ENCODE results near the gene PIP4K2C.
"Not testable (repeated sequence)": the region's sequence is repeated elsewhere in the genome, so short reads cannot be mapped to it uniquely, and the experiment has no call there.

Gene PIP4K2C

DNA sequence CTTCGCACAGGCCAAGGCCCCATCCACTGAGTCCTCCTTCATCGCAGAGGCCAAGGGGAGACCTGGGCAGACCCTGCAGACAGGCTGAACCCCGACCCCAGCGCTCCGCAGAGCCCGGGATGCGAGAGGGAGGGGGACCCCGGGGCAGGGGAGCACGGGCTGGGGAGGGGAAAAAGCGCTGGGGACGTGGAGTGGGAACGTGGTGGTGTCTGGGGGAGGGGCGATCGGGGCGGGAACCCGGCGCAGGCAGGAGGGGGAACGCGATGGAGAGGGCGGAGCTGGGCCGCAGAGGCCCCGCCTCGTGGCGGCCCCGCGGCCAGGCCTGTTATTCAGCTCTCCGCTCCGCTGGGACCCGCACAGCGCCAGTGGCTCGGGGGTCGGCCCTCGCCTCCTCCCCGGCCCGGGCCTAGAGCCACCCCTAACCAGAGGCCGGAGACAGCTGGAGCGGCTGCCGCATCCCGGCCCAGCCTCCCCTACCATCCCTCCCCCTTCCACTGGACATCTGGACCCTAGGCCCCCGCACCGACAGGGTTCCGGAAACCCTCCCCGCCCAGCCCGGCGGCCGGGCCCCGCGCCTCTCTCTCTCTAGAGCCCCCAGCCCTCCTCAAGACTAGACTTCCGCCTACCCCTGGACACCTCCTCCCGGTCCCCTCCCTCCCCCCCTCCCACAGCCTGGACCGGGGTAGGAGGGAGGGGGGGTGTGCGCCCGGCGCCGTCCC is 20.3 kb downstream of the PIP4K2C start, which contains the start of gene ARHGEF25:
TSS of gene ARHGEF25 (plus strand) at position 328 of the 719 bp plus-strand sequence. CDS start 460 bp downstream, outside the sequence.
- peak; percentile 83 for DNase-seq

DNA sequence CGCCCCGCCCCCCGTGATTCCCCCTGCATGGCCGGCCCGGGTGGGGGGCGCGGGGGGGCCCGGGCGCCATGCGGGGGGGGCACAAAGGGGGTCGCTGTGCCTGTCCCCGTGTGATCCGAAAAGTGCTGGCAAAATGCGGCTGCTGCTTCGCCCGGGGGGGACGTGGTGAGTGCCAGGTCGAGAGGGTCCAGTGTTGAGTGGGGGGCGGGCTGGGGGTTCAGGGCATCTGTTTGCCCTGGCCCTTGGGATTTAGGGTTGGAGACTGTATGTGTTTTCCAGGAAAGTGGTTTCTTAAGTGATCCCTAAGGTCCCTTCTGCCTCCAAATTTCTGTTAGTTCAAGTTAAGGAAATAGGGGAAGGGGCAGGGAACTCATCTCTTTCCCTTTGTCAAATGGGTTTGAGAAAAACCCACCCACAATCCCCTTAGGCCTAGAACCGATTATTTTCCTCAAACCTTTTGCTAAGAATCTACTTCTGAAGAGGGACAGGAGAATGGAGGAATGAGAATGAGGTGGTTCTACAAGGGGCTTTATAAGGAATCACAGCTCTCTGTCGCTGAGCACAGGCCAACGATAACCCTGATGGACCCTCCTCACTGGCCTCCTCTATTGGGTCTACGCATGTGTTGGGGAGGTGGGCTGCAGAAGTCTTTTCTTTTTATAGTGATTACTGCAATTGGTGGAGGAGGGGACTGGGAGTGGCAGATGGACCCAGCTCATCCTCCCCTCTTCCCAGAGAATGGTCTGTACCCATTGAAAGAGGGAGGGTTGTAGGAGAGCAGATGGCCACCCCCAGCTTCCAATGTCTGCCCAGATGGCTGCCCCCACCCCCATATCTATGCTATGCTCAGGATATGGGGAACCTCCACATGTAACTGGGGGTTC is 21.1 kb downstream of the PIP4K2C start:
- no peak for DNase-seq

DNA sequence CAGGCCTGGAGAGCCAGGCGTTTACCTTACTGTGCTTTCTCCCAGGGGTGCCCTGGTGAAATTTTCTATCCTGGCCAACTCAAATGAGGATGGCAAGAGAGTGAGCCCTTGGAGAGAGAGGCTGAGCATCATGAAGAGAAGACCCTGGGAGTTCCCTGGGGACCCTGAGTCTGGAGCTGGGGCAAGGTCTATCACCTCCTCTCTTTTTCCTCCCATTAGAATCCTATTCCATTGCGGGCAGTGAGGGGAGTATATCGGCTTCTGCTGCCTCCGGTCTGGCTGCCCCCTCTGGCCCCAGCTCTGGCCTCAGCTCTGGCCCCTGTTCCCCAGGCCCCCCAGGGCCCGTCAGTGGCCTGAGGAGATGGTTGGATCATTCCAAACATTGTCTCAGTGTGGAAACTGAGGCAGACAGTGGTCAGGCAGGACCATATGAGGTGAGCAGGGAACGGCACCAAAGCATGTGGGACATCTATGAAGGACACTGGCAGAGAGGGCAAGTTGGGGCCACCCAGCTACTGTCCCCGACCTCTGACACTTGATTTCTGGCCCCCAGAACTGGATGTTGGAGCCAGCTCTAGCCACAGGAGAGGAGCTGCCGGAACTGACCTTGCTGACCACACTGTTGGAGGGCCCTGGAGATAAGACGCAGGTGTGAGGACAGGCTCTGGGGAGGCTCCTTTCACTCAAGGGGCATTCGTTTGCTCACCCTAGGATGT is 21.9 kb downstream of the PIP4K2C start:
- no peak for DNase-seq

DNA sequence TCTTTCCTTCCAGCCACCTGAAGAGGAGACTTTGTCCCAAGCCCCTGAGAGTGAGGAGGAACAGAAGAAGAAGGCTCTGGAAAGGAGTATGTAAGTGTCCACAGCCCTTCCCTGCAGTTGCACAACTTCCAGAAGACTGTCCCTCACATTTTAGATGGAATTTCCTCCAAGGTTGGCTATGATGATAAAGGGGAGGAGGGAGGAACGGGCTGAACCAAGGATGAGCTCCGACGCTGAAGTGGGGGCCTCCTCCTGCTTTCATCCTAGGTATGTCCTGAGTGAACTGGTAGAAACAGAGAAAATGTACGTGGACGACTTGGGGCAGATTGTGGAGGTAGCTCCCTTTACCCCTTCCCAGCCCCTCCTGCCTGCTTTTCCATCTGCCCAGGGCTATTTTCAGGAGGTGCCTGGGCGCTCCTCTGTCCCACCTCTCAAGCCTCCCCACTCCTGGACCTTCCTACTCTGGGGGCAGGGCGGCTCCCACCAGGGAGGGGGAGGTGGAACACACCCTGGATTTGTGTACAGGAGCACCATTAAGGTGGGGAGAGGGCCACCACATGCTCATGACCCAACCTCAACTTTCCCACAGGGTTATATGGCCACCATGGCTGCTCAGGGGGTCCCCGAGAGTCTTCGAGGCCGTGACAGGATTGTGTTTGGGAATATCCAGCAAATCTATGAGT is 22.6 kb downstream of the PIP4K2C start:
- no peak for DNase-seq

DNA sequence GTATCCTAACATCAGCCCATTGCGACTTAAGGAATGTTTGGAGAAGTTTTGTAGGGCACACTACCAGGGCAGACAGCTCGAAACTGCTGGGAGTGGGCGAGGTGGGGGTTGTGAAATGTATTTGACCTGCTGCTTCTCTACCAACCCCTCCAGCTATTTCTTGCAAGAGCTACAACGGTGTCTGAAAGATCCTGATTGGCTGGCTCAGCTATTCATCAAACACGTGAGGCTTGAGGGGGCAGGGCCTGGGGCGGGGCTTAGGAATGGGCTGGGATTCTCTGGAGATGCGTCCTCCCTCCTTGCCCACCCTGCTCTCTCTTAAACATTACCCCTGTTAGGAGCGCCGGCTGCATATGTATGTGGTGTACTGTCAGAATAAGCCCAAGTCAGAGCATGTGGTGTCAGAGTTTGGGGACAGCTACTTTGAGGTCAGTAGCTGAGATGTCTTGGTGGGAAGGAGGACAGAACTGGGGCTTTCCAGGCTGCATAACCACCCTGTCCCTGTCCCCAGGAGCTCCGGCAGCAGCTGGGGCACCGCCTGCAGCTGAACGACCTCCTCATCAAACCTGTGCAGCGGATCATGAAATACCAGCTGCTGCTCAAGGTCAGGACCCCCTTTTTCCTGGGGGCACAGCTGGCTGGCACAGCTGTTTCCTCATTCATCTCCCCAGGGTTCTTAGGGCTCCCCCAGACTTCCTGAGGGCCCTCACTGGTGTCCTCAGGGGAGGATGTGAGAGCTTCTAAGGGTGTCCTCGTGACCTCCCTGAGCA is 23.4 kb downstream of the PIP4K2C start:
- DNase-seq, result no peak

DNA sequence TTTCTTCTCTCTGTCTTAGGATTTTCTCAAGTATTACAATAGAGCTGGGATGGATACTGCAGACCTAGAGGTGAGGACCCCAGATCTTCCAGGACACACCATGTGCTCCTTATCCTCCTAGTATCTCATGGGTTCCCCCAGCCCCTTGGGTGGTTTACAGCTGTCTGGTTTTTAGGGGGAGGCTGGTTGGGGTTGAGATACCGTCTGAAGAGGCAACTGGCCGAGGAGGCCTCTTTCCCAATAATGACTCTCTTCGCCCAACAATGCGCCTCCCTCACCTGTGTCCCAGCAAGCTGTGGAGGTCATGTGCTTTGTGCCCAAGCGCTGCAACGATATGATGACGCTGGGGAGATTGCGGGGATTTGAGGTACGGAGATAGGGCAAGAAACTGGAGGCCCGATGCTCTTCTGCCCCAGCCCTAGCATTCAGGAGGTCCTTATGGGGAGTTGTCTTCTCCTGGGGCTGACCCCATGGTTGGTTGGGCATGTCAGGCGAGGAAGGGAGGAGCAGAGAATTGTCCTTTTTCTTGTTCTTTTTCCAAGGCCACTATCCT is 24.0 kb downstream of the PIP4K2C start:
- DNase-seq, result no peak

DNA sequence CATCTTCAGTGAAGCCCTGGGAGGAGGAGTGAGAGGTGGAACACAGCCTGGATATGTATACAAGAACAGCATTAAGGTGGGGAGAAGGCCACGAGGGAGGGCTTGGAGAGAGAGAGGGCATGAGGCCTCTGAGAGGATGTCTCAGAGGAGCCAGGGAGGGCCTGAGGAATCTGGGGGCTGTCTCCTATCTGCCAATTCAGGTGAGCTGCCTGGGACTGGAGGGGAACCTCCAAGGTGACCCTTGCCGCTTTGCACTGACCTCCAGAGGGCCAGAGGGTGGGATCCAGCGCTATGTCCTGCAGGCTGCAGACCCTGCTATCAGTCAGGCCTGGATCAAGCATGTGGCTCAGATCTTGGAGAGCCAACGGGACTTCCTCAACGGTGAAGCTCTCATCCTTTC is 24.6 kb downstream of the PIP4K2C start:
- DNase-seq, result no peak

DNA sequence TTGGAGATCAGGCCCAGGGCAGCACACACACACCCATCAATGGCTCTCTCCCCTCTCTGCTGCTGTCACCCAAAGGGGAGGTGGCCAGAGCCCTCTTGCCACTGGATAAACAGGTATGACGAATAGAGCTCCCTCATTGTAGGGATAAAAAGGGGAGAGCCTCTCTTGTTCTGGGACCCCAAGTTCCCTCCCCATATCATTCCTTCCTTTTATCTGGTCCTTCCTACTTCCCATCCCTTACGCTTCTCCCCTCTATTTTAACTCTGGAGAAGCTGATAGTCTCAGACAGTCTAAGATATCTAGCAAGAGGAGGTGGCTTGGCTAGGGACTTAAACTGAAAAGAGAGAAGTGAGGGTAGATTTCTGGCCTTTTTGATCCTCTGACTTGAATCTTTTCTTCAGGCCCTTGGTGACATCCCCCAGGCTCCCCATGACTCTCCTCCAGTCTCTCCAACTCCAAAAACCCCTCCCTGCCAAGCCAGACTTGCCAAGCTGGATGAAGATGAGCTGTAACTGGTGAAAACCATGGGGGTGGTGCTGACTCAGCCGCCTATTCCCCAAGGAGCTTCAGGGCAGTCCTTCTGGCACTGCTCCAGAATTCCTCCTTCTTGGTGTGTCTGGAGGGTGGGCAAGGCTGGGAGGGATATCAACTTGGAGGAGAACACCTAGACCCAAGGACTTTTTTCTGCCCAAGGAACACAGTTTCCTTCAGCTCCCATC is 25.6 kb downstream of the PIP4K2C start:
- no peak for DNase-seq

DNA sequence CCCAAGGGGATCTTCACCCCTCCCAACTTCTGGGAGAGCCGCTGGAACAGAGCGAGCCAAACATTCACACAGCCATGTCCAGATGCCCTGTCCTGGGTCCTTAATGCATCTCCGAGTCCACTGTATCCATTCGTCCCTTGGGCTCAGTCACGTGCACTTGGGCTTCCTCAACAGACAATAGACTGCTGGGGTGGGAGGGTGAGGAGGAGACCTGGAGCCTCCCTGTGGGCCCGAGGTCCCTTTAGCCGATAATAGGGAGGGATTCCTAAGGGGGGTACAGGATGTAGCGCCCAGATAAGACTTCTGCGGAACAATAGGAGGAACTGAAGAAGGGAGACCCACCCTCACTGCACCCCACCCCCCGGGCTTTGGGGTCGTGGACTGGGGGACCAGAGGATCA is 26.9 kb downstream of the PIP4K2C start:
- no peak for DNase-seq

DNA sequence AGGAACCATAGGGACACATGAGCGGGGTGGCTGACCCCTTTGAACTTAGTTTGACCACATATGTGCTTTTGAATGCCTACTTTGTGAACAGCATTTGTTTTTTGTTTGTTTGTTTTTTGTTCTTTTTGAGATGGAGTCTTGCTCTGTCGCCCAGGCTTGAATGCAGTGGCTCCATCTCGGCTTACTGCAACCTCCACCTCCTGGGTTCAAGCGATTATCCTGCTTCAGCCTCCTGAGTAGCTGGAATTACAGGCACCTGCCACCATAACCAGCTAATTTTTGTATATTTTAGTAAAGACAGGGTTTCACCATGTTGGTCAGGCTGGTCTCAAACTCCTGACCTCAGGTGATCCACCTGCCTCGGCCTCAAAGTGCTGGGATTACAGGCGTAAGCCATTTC is 27.4 kb downstream of the PIP4K2C start:
- not testable (repeated sequence) for DNase-seq

DNA sequence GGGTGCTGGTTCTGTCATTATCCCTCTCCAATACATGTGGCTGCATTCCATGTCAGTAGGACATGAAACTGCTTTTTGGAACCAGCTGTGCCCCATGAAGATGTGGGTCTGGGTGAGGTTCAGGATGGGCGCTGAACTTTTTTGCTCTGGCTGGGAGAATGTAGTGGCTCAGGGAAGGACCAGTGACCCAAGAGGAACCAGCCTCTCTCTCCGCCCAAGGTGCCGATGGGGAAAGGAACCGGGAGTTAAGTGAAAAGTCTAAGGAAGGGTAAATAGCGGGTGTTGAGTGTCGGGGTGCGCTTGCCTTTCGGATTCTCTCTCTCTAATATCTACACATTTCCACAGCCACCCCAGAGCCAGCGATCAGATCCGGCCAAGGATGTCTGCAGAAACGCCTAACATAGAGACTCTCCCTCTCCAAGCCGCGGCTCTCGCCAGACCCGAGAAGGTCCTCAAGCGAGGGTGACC is 28.0 kb downstream of the PIP4K2C start:
- no peak for DNase-seq

DNA sequence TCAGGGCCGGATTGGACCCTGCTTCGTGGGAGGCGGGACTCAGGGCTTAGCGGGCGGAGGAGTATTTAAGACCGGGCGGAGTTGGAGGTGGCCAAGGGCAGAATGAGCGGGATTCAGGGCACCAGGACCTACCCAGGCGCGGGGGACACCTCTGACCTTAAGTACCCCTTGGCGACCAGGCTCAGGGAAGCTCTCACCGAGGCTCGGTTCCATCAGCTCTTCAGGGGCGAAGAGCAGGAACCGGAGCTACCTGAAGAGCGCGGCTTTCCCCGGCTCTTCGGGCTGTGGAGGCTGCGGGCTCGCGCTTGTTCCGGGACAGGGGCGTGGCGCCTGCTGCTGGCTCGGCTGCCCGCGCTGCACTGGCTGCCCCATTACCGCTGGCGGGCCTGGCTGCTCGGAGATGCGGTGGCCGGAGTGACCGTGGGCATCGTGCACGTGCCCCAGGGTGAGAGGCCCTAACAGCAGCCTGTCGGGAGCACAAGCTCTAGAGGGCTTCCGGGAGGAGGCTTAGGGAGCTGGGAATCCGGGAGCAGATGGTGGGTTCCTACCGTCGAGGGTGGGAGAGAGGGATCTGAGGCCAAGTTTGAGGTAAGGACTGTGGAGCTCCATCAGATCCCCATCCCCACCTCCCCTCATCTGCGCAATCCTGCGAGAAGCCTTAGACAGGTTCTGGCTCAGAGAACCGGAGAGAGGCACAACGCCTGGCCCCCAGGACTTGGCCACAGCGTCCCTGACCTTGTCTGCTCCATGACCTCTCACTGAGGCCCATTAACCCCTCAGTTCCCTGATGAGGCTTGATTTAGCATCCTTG is 28.6 kb downstream of the PIP4K2C start:
- peak; percentile 54 for DNase-seq

DNA sequence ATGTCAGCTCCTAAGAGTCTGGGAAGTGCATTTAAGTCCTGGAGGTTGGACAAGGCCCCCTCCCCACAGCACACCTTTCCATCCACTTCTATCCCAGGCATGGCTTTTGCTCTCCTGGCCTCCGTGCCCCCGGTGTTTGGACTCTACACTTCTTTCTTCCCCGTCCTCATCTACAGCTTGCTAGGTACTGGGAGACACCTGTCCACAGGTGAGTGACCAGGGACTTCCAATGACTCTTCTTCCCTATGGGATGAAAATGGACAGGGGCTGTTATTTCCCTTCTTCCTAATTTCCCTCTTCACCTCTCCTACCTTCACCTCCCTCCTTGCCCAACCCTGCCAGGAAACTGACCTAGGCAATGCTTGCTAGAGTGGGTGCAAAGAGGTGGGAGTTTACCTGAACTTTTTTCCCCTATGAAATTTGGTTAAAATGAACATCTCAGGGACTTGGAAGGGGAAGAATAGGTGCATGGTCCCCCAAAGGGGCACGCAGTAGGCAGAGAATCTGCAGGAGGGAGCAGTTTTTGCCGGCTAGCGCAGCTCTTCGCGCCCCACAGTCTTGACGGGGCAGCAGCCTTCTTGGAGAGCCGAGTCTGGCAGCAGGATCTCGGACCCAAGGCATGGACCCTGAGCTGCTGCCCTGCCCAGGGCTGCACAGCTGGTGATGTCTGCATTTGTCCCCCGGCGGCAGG is 29.4 kb downstream of the PIP4K2C start:
- no peak for DNase-seq

DNA sequence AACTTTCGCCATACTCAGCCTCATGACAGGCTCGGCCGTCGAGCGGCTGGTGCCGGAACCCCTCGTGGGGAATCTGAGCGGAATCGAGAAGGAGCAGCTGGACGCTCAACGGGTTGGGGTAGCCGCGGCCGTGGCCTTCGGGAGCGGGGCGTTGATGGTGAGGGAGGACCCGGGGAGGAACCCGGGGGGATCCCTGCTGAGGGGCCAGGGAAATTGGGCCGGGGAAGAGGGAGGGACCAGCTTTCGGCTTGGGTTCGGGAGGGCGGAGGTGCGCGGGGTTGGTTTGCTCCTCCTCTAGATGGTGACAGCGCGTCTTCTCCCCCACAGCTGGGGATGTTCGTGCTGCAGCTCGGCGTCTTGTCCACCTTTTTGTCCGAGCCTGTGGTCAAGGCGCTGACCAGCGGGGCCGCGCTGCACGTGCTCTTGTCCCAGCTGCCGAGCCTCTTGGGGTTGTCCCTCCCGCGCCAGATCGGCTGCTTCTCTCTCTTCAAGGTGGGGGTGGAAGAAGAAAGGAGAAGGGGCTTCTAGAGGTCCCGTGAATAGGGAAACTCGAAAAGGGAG is 30.0 kb downstream of the PIP4K2C start:
- peak; percentile 60 for DNase-seq

DNA sequence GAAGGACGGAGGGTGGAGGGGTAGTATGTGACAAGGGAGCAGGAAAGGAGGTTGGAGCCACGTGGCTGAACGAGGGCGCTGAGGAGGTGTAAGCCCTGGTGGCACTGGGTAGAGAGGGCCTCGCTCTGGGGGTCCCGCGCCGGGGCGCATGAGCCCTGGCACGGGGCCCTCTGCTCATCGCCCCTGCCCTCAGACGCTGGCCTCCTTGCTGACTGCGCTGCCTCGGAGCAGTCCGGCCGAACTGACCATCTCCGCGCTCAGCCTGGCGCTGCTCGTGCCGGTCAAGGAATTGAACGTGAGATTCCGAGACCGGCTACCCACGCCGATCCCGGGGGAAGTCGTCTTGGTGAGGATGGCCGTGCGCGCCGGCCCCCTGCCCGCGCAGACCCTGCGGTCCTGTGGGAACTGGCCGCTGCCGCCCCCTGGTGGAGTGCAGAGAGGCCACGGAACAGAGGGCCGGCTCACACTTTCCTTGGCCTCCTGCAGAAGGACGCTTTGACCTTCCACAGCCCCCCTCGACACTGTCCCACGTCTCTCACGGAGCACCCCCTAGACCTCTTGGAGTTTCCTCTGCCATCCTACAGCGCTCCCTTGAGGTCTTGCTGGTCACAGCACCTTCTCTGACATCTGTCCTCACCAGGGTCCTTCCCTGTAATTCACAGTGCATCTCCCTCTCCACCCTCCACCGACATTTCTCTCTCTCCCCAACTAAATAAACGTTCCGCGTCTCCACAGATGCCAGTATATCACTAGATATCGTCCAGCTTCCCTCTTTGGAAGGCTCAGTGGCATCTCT is 30.7 kb downstream of the PIP4K2C start:
- peak; percentile 89 for DNase-seq

DNA sequence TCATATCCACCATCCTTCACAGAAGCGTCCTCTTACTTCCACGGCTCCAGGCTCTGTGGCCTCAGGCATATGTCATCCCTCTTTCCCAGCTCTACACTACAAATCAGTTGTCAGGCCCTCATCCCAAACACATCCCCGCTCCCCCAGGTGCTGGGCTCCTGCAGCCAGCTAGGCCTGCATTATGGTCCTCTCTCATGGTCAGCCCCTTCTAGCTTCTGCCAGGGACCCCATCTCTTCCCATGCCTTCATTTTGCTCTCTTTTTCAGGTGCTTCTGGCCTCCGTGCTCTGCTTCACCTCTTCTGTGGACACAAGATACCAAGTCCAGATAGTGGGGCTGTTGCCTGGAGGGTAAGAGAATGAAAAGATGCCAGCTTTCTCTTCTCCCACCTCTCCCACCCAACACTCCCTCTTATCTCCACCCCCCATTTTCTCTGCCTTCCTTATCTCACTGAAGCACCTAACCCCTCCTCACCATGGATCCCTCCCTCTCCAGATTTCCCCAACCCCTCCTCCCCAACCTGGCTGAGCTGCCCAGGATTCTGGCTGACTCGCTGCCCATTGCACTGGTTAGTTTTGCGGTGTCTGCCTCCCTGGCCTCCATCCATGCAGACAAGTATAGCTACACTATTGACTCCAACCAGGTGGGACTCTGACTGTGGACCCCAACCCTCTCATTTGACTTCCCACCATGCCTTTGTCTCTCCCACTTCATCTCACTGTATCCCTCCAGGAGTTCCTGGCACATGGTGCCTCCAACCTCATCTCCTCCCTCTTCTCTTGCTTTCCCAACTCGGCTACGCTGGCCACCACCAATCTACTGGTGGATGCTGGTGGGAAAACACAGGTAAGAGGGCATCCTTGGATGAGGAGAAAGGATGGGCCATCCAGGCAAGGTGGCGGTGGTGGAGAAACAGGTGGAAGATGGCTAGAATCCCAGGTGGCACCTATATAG is 31.6 kb downstream of the PIP4K2C start:
- DNase-seq, result no peak

DNA sequence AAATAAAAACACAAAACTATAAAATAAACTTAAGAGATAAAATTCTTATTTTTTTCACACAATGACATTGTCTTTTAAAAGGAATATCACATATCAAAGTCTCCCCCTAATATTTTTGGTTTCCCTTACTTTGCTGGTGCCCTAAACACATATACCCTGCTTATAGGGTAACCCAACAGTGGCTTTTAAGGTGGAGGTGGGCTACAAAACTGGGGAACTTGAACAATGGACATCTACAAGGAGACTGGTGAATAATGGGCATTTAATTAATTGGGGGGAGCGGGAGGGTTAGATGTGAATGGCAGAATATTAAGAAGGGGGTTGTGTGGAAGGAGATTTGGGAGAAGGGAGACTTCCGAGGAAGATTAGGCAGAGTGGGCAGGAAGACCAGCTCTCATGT is 32.4 kb downstream of the PIP4K2C start:
- DNase-seq, result no peak
